Pericardium fibroblast (primary cell): ENCODE measurements around the gene CNN3. TPM values are rescaled to one million over a fixed set of nuclear protein-coding genes. Genes with fewer than 3 reads are reported as not detected.

Experiments
- total RNA-seq: library from RNA; depleted of rRNA; stranded (reverse); fragments of >200 nt; gene quantifications from 2 replicates; pipeline ENCODE4 v1.2.3, GENCODE V29; 2015

Gene CNN3
- total RNA-seq: 206 and 320 TPM in 2 replicates

GRCh38 chr1:94926915-94927404, at the start of gene CNN3:
Gene CNN3 (minus strand): TSS chr1:94927110. CDS start chr1:94926894, 216 bp downstream.

Other genes with a start within 250 kb of the CNN3 start
- 0.34 and 0.70 TPM in 2 replicates for gene SLC44A3, start 106.8 kb downstream of the CNN3 start, total RNA-seq
- gene ALG14, start 145.8 kb upstream of the CNN3 start, total RNA-seq: 0.93 and 0.94 TPM in 2 replicates
- 0.09 and 0.35 TPM in 2 replicates for gene TLCD4, start 190.2 kb upstream of the CNN3 start, total RNA-seq